Retina (tissue), 1 donor: ENCODE data around the gene METTL21C.

Experiments used
- DNase-seq: peaks from one replicate; pipeline ENCODE4 v3.0.0-alpha.2; 2016

The METTL21C gene

GRCh38 chr13:102694937-102695336, at the start of gene METTL21C:
METTL21C (minus strand) TSS chr13:102695044; CDS start chr13:102694498, 546 bp downstream.
- DNase-seq, result no peak

GRCh38 chr13:102742506-102742905, 47.7 kb upstream of the METTL21C start:
- no peak for DNase-seq

GRCh38 chr13:102742101-102742500, 47.3 kb upstream of the METTL21C start:
- DNase-seq, result no peak

GRCh38 chr13:102729560-102730270, 34.9 kb upstream of the METTL21C start:
- DNase-seq, result no peak

- DNase-seq, result no peak
These were observed 31.6 kb upstream of the METTL21C start for GRCh38 chr13:102726430-102726829.

GRCh38 chr13:102724923-102725322, 30.1 kb upstream of the METTL21C start:
- no peak for DNase-seq

GRCh38 chr13:102721800-102722231, 27.0 kb upstream of the METTL21C start:
- DNase-seq, result no peak

GRCh38 chr13:102718746-102719145, 23.9 kb upstream of the METTL21C start:
- no peak for DNase-seq

GRCh38 chr13:102715447-102715846, 20.6 kb upstream of the METTL21C start:
- no peak for DNase-seq

GRCh38 chr13:102710261-102710679, 15.4 kb upstream of the METTL21C start:
- DNase-seq, result no peak

GRCh38 chr13:102709536-102709935, 14.7 kb upstream of the METTL21C start:
- DNase-seq, result no peak

GRCh38 chr13:102708991-102709390, 14.1 kb upstream of the METTL21C start:
- DNase-seq, result no peak

GRCh38 chr13:102708211-102708610, 13.4 kb upstream of the METTL21C start:
- DNase-seq, result no peak

GRCh38 chr13:102707467-102707866, 12.6 kb upstream of the METTL21C start:
- DNase-seq, result no peak

- no peak for DNase-seq
These were observed 9.6 kb upstream of the METTL21C start for GRCh38 chr13:102704238-102705058.

- no peak for DNase-seq
These were observed 8.8 kb upstream of the METTL21C start for GRCh38 chr13:102703726-102704035.

- no peak for DNase-seq
These were observed 8.3 kb upstream of the METTL21C start for GRCh38 chr13:102702965-102703725.

- no peak for DNase-seq
These were observed 6.5 kb upstream of the METTL21C start for GRCh38 chr13:102701331-102701730.

GRCh38 chr13:102700088-102701031, 5.5 kb upstream of the METTL21C start:
- DNase-seq, result no peak

GRCh38 chr13:102699504-102699903, 4.7 kb upstream of the METTL21C start:
- no peak for DNase-seq

- DNase-seq, result no peak
These were observed 3.8 kb upstream of the METTL21C start for GRCh38 chr13:102698649-102698980.

- no peak for DNase-seq
These were observed 3.2 kb upstream of the METTL21C start for GRCh38 chr13:102697929-102698648.
